GM21390 (cell line): Measurements from ENCODE around the gene SLC45A3.

Source experiments
- ATAC-seq: cut with Tn5 transposase; IDR thresholded peaks from one replicate; pipeline ENCODE4 v1.9.1; 2021; ENCODE audit not compliant: unreplicated experiment

SLC45A3 gene

GRCh38 chr1:205669341-205670149, 10.8 kb downstream of the SLC45A3 start:
- no peak for ATAC-seq

- ATAC-seq = no peak
Observed at GRCh38 chr1:205668951-205669340, 11.4 kb downstream of the SLC45A3 start.

GRCh38 chr1:205667909-205668643, 12.2 kb downstream of the SLC45A3 start:
- no peak for ATAC-seq

GRCh38 chr1:205666372-205667166, 13.7 kb downstream of the SLC45A3 start:
- ATAC-seq = no peak

GRCh38 chr1:205665201-205666045, 14.9 kb downstream of the SLC45A3 start:
- ATAC-seq = no peak

GRCh38 chr1:205664399-205665017, 15.8 kb downstream of the SLC45A3 start:
- ATAC-seq = no peak

- no peak for ATAC-seq
Observed at GRCh38 chr1:205663286-205663936, 16.9 kb downstream of the SLC45A3 start.

GRCh38 chr1:205662791-205663190, 17.5 kb downstream of the SLC45A3 start:
- ATAC-seq = no peak

- ATAC-seq = no peak
Observed at GRCh38 chr1:205662135-205662738, 18.1 kb downstream of the SLC45A3 start.

- no peak for ATAC-seq
Observed at GRCh38 chr1:205661429-205662134, 18.7 kb downstream of the SLC45A3 start.

- no peak for ATAC-seq
Observed at GRCh38 chr1:205660361-205660760, 19.9 kb downstream of the SLC45A3 start.

- ATAC-seq = peak; percentile 76
Observed at GRCh38 chr1:205658943-205659581, 21.2 kb downstream of the SLC45A3 start.

- no peak for ATAC-seq
Observed at GRCh38 chr1:205656236-205656635, 24.1 kb downstream of the SLC45A3 start.

- no peak for ATAC-seq
Observed at GRCh38 chr1:205652984-205653383, 27.3 kb downstream of the SLC45A3 start.

- ATAC-seq = no peak
Observed at GRCh38 chr1:205650241-205650640, 30.1 kb downstream of the SLC45A3 start.

GRCh38 chr1:205645519-205645918, 34.8 kb downstream of the SLC45A3 start:
- ATAC-seq = no peak

GRCh38 chr1:205642679-205643307, 37.5 kb downstream of the SLC45A3 start:
- ATAC-seq = no peak

GRCh38 chr1:205639567-205639966, 40.7 kb downstream of the SLC45A3 start:
- no peak for ATAC-seq
